GM18870 (cell line): ENCODE results near the gene LMX1B.
A peak's percentile ranks its signal among the peaks of the same experiment; 100 is the strongest.
"Not testable (repeated sequence)": the region's sequence is repeated elsewhere in the genome, so short reads cannot be mapped to it uniquely, and the experiment has no call there.

ENCODE experiments used
- ATAC-seq: cut with Tn5 transposase; IDR thresholded peaks from one replicate; pipeline ENCODE4 v1.9.1; 2021; ENCODE audit warnings: moderate library complexity; ENCODE audit not compliant: unreplicated experiment

Gene LMX1B

DNA sequence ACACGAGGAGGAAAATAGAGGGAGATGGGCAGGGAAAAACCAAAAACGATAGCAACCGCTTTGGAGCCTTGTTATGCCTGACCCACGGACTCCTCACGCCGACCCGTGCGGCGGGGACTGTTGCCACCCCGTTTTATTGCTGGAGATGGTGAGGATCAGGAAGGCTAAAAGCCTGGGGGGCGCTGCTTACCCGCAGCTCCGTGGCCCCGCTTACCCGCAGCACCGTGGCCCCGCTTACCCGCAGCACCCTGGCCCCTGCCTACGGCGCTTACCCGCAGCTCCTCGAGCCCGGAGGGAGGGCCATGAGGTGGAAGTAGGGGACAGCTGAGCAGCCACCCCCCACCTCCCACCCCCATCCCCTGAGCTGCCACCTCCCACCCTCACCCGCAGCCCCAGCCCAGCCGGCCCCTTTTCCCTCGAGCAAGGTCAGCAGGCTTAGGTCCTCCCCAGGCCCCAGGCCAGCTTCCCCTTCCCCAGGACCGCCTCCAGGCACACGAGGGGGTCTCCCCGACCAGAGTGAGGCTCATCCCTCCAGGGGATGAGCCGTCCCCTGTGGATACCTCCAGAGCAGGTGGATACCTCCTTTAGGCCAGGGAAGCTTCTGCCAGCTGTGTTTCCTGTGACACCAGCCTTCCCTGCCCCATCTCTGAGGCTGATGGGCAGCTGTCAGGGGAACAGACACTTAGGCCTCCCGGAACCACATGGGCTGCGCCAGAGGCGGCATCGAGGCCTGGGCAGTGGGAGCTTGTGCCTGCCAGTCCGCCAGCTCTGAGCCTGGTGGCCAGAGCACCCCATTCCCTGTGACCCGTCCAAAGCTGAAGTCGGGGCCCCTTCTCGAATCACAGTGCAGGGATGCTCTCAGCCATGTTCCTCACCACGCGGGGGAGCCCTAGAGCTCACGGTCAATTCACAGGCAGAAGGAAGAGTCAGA lies 92.3 kb downstream of the LMX1B start:
- no peak for ATAC-seq

DNA sequence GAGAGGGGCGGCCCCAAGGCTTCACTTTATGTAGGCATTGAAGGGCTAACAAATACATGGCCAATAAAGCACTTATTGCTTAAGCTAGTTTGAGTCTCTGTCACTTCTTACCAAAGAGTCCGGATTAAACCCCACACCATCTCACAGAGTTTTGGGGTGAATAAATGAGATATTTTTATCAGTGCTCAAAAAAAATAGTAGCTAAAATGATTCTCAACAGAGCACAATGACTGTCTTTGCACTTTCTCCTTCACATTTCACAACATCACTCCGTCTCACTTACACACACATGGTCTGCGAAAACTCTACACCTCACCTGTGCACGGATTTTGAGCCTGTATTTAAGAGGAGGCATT lies 92.9 kb downstream of the LMX1B start:
- no peak for ATAC-seq

DNA sequence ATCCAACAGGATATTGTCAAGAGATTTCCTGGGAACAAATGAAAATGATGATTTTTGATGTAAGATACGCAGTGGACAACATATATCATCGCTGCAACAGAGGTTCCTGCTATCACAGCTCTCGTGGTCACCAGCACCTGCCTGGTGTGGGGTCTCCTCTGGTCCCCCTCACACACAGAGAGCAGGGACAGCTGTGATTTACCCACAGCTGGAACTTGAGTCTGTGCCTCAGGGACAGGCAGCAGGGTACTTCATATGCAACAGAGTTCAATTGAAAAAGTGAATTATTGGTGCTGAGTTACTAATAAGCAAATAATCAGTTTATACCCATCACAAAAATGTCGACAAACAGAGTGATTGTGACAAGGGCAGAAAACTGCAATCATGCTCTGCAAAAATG lies 93.4 kb downstream of the LMX1B start:
- ATAC-seq, result no peak

DNA sequence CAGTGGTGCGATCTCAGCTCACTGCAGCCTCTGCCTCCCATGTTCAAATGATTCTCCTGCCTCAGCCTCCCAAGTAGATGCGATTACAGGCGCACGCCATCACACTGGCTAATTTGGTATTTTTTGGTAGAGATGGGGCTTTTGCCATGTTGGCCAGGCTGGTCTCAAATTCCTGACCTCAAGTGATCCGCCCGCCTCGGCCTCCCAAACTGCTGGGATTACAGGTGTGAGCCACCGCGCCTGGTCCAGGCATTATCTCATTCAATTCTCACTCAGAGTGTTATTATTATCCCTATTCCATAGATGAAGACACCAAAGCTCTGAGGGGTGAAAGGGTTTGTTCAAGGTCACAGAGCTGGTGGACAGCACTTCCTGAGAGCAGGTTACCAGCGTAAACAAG lies 94.0 kb downstream of the LMX1B start:
- not testable (repeated sequence) for ATAC-seq

DNA sequence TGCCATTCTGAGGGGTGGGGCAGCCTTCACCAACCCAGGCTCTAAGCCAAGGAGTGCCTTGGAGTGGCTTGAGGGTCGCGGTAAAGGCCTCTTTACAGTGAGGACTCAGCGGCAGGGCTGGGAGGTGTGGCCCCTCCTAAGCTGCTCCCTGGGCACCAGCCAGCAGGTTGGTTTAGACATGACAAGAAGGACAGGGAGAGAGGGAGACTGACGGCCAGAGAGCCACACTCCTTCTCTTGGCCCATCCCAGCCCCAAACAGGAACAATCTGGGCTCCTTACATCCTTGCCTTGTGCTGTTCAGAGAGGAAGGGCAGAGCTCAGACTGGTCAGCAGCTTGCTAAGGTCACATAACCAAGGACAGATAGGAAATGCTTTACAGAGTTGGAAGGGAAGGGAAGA lies 94.5 kb downstream of the LMX1B start:
- no peak for ATAC-seq

DNA sequence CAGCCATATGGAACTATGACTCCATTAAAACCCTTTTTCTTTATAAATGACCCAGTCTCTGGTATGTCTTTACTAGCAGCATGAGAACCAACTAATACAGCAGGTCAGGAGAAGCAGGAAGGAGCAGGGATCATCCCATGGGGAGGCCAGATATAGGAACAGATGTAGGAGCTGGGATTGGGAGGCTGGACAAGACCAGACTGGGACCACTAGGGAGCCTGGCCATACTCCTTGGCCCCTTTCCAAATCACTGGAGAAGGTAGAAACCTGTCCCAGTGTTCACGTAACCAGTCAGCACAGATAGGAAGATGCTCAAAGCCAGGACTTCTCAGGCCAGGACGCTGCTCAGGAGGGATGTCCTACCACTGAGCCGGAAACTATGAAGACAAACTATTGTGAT lies 95.5 kb downstream of the LMX1B start:
- ATAC-seq, result no peak

DNA sequence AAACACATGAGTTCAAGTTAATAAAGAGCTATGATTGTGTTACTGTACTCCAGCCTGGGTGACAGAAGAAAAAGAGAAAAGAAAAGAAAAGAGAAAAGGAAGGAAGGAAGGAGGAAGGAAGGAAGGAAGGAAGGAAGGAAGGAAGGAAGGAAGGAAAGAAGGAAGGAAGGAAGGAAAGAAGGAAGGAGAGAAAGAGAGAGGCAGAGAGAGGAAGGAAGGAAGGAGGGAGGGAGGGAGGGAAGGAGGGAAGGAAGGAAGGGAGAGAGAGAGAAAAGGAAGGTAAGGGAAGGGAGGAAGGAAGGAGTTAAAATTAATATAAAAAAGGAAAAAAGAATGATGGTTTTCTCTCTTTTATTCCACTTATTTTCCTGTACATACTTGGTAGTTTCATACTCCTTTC lies 101.7 kb downstream of the LMX1B start:
- no peak for ATAC-seq

DNA sequence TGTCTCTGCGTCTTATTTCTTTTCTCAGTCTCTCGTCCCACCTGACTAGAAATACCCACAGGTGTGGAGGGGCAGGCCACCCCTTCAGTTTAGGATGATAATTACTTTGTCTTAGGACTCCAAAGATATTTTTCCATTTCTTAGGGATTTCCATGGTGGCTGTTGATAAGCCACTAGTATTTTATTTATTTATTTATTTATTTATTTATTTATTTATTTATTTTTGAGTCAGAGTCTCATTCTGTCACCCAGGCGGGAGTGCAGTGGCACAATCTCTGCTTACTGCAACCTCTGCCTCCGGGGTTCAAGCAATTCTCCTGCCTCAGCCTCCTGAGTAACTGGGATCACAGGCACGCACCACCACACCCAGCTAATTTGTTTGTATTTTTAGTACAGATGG lies 103.7 kb downstream of the LMX1B start:
- ATAC-seq, result not testable (repeated sequence)

DNA sequence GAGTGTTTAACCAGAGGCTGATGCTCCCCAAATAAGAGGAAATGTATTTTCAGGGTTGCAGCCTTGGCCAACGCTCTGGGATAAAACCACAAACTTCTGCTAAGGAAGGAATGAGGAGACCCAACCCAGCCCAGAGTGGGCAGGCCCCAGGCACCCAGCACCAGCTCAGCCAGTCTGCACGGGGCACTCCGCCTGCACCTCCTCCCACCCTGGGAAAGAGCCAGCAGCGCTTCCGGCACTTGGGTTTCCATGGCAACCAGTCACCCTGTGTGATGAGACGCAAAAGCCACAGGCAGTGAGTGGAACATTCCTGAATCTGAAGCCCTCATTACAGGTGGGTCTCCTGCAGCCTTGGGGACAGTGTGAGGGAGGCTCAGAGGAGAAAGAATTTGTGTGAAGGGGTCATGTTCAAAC lies 105.9 kb downstream of the LMX1B start:
- ATAC-seq, result peak; percentile 47

DNA sequence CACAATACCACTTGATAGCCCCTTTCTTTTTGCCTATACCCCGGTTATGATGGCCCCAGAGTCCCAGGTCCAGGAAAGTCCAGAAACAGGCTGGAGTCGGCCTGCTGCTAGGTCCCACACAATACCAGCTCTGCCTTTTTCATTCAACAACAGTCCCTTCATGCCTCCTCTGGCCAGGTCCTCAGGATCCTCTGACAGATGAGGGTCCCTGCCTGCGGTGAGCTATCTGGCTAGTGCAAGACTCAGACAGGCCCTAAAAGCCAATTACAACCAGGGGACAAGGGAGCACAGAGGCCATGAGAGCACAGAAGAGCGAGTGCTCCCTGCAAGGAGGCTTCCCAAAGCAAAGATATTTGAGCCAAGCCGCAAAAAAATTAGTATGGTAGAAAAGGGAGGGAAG lies 106.3 kb downstream of the LMX1B start:
- ATAC-seq, result no peak

DNA sequence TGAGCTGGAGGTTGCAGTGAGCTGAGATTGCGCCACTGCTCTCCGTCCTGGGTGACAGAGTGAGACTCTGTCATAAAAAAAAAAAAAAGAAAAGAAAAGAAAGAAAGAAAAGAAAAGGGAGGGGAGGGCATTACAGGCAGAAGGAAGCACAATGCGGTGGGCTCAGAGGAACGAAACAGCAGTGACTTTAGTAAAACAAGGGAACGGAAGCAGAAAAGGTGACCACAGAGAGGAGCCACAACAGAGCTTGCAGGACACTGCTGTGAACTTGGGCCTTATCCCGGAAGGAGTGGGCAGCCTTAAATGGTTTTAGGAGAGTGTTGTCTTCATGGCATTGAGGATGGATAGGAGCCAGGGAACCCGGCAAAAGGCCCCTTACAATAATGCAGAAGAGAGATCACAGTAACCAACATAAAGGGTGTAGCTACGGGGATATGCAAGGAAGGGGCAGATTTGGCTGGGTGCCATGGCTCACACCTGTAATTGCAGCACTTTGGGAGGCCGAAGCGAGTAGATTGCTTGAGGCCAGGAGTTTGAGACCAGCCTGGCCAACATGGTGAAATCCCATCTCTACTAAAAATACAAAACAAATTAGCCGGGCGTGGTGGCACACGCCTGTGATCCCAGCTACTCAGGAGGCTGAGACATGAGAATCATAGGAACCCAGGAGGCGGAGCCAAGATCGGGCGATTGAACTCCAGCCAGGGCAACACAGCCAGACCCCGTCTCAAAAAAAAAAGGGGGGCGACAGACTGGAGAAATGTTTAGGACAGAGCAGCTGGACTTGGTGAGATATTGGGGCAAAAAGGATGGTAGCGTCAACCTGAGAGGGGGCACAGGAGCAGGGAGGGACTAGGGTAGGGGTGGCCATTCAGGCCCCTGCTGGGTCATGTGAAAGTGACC lies 107.2 kb downstream of the LMX1B start:
- no peak for ATAC-seq

DNA sequence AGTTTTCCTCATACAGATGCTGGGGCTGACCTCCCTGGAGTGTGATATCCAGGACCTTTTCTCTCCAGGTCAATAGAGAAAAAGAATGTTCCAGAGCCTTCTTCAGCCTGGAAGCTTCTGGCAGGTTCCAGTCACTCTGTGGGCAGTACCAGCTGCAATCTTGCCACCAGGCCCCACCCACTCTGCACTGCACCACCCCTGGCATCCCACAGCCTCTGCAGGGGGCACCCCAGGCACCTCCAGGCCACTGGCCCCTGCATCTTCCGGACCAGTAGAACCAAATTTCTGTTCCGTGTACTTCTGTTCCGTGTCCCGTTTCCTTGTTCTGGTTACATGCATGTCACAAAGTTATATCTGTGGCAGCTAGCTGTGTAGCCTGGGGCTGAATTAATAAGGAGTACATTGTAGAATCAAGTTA lies 107.8 kb downstream of the LMX1B start:
- no peak for ATAC-seq

DNA sequence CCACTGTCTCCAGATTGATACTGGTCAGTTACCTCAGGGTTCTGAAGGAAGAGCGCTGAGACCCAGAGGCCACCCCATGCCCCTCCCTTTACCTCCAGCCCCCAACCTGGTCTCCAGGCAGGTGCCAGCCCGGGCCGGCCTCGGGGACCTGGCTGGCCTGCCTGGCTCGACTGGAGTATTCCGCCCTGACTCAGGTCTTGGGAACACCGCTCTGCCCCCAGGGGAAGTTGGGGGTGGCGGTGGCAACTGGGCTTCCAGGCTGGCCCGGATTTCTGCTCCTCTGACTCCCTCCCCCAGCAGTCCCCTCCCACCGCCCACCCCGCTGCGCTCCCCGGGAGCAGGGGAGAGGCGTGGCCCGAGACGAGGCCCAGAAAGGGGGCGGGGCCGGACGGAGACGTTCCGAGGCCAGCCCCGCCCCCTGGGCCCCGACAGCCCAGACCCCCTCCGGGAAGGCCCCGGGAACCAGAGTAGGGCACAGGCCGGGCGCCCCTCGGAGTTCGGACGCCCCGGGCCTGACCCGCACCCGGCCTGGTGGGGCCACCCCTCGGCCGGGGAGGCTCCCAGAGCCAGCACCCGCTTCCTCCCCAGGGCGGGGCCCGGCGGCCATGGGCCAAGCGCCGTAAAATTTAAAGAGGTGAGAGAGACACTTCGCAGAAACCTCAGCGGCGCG lies 108.7 kb downstream of the LMX1B start:
- peak; percentile 37 for ATAC-seq

DNA sequence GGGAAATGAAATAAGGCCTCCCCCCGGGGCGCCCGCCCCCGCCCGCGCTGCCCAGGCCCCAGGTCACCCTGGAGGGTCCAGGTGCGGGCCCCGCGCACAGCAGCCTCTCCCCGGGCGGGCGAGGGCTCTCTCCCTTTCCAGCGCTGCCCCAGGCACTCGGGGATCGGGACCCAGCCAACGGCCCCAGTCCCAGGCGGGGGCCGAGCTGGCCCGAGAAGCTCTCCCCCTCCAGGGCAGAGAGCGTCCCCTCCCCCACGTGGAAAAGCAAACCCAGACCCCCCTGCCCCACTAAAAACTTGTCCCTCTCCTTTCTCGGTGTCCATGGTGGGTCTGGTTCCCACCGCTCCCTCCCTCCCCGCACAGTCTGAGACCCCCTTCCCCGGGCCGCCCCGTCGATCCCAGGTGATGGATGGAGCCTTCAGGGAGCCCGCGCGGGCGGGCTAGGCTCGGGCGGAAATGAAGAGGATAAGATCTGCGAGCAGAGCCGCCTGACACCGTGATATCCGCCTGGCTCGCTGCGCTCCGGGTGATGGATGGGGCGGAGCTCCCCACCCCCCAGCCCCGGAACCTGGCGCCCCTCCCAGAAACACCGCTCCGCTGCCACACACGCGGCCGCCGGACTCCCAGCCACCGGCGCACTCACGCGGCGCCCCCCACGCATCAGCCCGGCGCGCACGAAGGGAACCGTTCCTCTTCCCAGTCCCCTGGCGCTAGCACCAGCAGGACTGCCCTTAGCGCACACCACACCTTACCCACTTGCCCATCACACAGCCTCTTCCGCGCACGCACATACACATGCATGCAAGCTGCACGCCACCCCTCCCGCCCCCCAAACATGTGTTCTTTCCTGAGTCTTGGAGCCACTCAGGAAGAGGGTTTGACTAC lies 109.4 kb downstream of the LMX1B start:
- peak; percentile 24 for ATAC-seq

DNA sequence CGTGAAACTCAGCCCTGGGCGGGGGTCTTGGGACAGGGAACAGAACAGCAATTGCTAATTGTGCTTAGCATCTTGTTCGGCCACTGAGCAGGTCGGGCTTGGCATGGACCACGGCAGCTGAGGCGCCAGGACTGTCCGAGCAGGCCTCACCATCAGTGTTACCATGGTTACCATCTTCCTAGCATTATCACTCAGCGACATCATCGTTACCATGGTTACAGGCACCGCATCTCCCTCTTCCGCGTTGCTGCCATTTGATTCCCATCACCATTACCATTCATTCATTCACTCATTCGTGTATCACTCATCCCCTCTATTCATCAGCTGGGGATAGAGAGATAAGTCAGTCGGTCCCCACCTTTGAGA lies 110.1 kb downstream of the LMX1B start:
- ATAC-seq, result no peak

DNA sequence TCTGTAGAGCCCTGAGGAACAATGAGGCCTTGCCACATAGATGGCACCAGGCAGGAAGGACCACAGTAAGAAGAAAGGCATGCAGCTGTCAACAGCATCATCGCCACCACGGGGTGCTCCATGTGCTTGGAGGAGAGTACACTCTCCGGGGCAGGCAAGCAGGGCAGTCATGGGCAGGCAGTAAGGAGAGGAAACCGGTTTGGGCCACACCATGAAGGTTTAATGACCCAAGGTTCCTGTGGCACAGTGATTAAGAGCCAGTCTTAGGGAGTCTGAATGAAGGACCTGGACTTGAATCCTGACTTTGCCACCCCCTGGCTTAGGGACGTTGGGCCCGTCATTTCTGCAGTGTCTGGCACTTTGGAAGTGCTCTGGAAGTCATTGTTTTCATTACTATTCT lies 110.5 kb downstream of the LMX1B start:
- ATAC-seq, result no peak

DNA sequence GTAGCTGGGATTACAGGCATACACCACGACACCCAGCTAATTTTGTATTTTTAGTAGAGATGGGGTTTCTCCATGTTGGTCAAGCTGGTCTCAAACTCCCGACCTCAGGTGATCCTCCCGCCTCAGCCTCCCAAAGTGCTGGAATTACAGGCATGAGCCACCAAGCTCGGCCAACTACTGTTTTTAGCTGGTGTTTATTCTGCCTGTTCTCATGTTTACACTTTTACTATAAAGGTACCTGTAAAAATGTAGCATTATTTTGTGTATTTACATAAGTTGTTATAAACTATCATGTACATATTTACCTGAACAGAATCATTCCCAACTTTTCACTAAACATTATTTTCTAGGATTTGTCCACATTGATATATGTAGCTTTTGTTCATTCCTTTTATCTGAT lies 111.8 kb downstream of the LMX1B start:
- not testable (repeated sequence) for ATAC-seq

DNA sequence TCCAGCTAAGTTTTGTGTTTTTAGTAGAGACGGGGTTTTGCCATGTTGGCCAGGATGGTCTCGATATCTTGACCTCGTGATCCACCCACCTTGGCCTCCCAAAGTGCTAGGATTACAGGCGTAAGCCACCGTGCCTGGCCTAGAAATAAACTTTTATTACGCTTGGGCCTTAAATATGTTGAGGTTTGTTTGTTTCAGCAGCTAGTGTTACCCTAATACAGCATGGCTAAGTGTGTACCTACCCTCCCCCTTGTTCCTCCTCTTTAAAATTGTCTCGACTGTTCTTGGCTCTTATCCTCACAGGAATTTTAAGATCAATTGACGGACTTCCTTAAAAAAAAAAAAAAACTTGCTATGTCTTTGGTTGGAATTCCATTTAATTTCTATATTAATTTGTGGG lies 114.5 kb downstream of the LMX1B start:
- not testable (repeated sequence) for ATAC-seq

DNA sequence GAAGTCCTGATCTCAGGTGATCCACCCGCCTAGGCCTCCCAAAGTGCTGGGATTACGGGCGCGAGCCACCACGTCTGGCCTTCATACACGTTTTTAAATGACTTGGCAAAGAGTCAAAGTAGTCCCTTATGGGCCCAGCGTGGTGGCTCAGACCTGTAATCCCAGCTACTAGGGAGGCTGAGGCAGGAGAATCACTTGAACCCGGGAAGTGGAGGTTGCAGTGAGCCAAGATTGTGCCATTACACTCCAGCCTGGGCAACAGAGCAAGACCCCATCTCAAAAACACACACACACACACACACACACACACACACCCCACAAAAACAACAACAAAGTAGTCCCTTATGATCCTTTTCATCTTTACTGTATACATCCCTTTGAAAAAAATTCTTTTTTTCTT lies 116.9 kb downstream of the LMX1B start:
- not testable (repeated sequence) for ATAC-seq

DNA sequence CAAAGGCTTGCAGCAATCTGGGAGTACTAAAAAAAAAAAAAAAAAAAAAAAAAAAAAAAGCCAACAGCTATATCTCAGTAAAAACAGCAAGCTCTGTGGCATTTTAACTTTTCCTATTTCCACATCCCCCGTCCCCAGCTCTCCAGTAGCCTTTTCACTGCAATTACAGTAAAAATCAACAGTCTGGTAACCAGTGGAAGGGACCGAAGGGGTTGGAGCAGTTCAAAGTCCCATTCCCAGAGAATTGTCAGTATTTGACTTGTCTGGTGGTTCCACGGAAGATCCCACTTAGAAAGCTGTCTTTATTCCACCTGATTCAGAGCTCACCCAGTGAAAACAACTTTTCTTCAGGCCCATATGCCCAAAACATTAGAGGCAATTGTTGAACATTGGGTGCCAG lies 119.3 kb downstream of the LMX1B start:
- no peak for ATAC-seq
